Brain pericyte (primary cell): ENCODE results near the gene FRMD7.

Source experiments
- DNase-seq: peaks from one replicate; pipeline ENCODE4 v3.0.0-alpha.2; 2012; ENCODE audit warnings: low read depth, low spot score

Gene FRMD7

GRCh38 chrX:132034648-132035047, 93.2 kb downstream of the FRMD7 start:
- DNase-seq = no peak

DNA sequence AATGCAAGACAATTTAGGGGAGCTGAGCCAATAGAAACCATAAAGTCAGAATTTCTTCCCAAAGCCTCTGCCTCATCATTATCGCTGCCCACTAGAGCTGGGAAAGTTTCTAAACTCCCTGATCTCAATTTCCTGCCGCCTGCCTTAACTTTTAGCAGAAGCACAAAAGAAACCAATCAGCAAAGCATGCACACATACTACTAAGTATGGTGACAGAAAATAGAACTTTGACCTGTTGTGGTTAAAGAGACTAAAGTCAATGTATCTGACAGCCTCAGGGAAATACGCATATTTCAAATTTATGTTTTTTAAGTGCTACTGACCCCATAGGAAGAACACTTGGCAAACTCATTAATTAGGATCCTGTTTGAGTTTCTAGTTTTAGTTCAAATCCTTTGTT, 94.7 kb downstream of the FRMD7 start:
- DNase-seq = no peak

GRCh38 chrX:132031867-132032266, 96.0 kb downstream of the FRMD7 start:
- no peak for DNase-seq

- DNase-seq = no peak
Observed at GRCh38 chrX:132030264-132030663, 97.6 kb downstream of the FRMD7 start.
